GM12872 (cell line): ENCODE results near the gene KCNMB2.

Experiments
- TF ChIP-seq, protein P1 (sequence below): IDR thresholded peaks from 3 replicates; pipeline ENCODE4 v1.5.1; 2011; ENCODE audit warnings: low read depth, mild to moderate bottlenecking, low read length, moderate library complexity; ENCODE audit not compliant: insufficient read depth

The KCNMB2 gene

GRCh38 chr3:178705925-178706324 lies 169.7 kb downstream of the KCNMB2 start:
- TF ChIP-seq, protein P1, sequence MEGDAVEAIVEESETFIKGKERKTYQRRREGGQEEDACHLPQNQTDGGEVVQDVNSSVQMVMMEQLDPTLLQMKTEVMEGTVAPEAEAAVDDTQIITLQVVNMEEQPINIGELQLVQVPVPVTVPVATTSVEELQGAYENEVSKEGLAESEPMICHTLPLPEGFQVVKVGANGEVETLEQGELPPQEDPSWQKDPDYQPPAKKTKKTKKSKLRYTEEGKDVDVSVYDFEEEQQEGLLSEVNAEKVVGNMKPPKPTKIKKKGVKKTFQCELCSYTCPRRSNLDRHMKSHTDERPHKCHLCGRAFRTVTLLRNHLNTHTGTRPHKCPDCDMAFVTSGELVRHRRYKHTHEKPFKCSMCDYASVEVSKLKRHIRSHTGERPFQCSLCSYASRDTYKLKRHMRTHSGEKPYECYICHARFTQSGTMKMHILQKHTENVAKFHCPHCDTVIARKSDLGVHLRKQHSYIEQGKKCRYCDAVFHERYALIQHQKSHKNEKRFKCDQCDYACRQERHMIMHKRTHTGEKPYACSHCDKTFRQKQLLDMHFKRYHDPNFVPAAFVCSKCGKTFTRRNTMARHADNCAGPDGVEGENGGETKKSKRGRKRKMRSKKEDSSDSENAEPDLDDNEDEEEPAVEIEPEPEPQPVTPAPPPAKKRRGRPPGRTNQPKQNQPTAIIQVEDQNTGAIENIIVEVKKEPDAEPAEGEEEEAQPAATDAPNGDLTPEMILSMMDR, result no peak

GRCh38 chr3:178706411-178706810 lies 170.2 kb downstream of the KCNMB2 start:
- TF ChIP-seq, protein P1, result no peak

GRCh38 chr3:178707311-178708031 lies 171.2 kb downstream of the KCNMB2 start:
- TF ChIP-seq, protein P1, result no peak

DNA sequence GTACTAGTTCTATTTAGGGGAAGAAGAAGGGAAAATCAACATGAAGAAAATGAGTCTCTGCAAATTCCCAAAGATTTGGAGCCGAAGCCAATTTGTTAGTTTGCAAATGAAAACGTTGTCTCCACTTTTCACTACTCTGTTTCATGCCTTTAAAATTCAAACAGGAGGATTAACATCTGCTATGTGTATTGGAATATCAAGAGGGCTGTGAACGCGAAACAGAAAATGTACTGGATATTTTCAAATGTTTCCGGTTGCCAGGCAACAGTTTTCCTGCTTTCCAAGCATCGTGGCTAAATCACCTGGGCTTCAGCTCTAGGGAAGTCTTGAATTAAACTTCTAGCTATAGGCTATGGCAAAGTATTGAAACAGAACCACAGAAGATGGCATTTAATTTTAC lies 172.8 kb downstream of the KCNMB2 start:
- TF ChIP-seq, protein P1, result no peak

GRCh38 chr3:178711753-178712152 lies 175.5 kb downstream of the KCNMB2 start:
- TF ChIP-seq, protein P1, result no peak

DNA sequence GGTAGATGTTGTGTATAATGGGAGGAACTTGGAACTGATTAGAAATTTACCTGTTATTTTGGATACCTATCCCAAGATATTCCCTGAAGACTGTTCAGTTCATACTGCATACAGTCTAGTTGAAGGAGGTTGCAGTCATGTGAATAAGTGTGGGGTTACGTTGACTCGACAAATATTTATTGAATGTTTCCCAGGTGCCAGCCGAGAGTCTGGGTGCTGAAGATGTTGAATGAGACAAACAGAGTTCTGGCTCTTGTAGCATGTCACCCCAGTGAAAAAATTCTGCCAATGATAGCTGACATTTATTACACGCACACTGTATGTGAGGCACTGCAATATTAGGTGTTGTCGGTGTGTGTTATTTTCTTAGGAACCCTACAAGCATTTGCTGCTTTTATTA lies 176.0 kb downstream of the KCNMB2 start:
- TF ChIP-seq, protein P1, result no peak

DNA sequence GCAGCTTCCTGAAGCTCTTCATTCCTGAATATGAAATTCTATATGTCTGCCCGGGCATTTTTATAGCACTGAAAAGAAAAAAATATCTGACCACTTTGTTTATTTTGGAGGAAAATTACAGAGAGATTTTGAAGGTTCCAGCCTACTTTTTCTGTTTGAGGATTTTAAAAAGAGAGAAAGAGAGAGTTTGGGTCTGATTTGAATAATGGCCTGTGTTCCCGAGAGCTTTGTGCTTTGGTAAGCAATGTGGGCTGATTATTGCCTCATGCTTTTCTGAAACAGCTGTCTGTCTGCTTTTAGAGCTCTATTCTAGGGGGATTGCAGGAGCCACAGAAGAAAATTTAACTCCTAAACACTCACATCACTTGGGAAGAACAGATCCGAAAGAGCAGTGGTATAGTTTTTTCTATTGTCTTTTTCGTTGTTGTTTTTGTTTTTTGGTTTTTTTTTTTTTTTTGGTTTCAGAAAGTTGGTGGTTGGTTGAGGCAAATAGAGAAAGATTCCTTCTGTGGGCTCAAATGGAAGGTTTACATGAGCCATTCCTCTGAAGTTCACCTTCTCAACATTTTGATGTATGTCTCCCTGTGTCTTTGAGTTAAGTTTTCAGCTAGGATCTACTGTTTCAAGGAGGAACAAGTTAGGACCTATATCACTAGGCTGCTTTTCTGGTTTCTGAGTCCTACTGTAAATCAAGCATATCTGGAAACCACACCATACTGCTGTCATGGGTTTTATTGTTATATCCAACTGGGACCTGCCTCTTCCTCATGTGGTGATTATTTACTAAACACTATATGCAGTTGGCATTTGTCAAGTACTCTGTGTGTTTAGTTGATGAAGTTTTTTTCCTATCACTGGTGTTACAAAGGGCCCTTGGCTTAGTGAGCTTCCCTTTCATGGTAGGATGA lies 178.9 kb downstream of the KCNMB2 start:
- TF ChIP-seq, protein P1, result no peak
